Transverse colon (tissue), 4 donors: Measurements from ENCODE around the gene IQCM. TPM values are rescaled to one million over a fixed set of nuclear protein-coding genes. Genes with fewer than 3 reads are reported as not detected.

ENCODE experiments used
- DNase-seq: peaks from one replicate; pipeline ENCODE4 v3.0.0-alpha.2; 2019
- H3K27ac ChIP-seq, 4 donors: fragments of 200-600 bp; sonication (generic); 2 replicates each; pipeline ENCODE4 v1.5.1; 2016 to 2018; ENCODE audit warnings: inconsistent platforms in 4 of 4
- H3K27me3 ChIP-seq: fragments of 200-600 bp; sonication (generic); 2 replicates; pipeline ENCODE4 v1.5.1; 2017; ENCODE audit warnings: inconsistent platforms
- H3K36me3 ChIP-seq, 4 donors: fragments of 200-600 bp; sonication (generic); 2 replicates each; pipeline ENCODE4 v1.5.1; 2017 to 2019; ENCODE audit warnings: inconsistent platforms in 4 of 4
- H3K4me1 ChIP-seq, 4 donors: fragments of 200-600 bp; sonication (generic); 2 replicates each; pipeline ENCODE4 v1.5.1; 2017 to 2020; ENCODE audit warnings: inconsistent platforms in 4 of 4
- H3K4me3 ChIP-seq, 4 donors: fragments of 200-600 bp; sonication (generic); 1 replicate in 1 of 4; 2 replicates in 3 of 4; pipeline versions ENCODE4 v1.5.1 to v1.6.1; 2017 to 2019; ENCODE audit warnings: inconsistent platforms in 4 of 4
- H3K9me3 ChIP-seq, 2 donors: fragments of 200-600 bp; sonication (generic); 2 replicates each; pipeline ENCODE4 v1.5.1; 2017 to 2019; ENCODE audit warnings: inconsistent platforms in 2 of 2
- EP300 ChIP-seq: sonication (generic); formaldehyde crosslinking; IDR thresholded peaks from one replicate; pipeline ENCODE4 v1.6.1; 2017; ENCODE audit warnings: antibody characterized with exemption, low read depth
- POLR2A ChIP-seq: fragments of 450-650 bp; IDR thresholded peaks from one replicate; pipeline ENCODE4 v1.6.1; 2016; ENCODE audit warnings: antibody characterized with exemption, mild to moderate bottlenecking, moderate library complexity
- POLR2AphosphoS5 ChIP-seq, 3 donors: sonication (generic); formaldehyde crosslinking; IDR thresholded peaks; one replicate each; pipeline ENCODE4 v1.6.1; 2016; ENCODE audit warnings: antibody characterized with exemption in 3 of 3
- WGBS, 2 donors: methylation state at CpG; one replicate each; pipeline ENCODE4 v1.1.5; 2018; ENCODE audit warnings: low coverage in 1 of 2; 5-methylcytosine and 5-hydroxymethylcytosine counted together
- in situ Hi-C, 4 donors: fragments of 200-750 bp; cut with MboI; loops; one replicate each; pipeline versions ENCODE4 v1.15.0 to v1.15.1; 2017; ENCODE audit warnings: low sequenced_read_pairs in 3 of 4, low pct_ligation_motif_present in 1 of 4, low pct_unique_long_range_greater_than_20kb in 1 of 4
- intact Hi-C: fragments of 100-400 bp; cut with DNase I; formaldehyde crosslinking; loops from one replicate; pipeline ENCODE4 v1.15.1; 2023; ENCODE audit warnings: low total_unique reads
- total RNA-seq, 4 donors: library from RNA; depleted of rRNA; stranded (reverse); fragments of >200 nt; gene quantifications; one replicate each; pipeline ENCODE4 v1.1.0, GENCODE V29; 2016
- TF ChIP-seq, protein P1 (sequence below), 5 experiments: fragments of 200-600 bp in 3 of 5; fragments of 450-650 bp in 2 of 5; sonication (generic) in 3 of 5; IDR thresholded peaks; 1 replicate in 2 of 5; 2 replicates in 3 of 5; pipeline ENCODE4 v1.5.1; 2016 to 2017; ENCODE audit warnings: antibody characterized with exemption in 5 of 5, inconsistent platforms in 3 of 5, mild to moderate bottlenecking in 2 of 5, moderate library complexity in 1 of 5

Gene IQCM
- total RNA-seq, 4 donors from 2014 or later = 4.0 to 8.6 (median 8.5) TPM

DNA sequence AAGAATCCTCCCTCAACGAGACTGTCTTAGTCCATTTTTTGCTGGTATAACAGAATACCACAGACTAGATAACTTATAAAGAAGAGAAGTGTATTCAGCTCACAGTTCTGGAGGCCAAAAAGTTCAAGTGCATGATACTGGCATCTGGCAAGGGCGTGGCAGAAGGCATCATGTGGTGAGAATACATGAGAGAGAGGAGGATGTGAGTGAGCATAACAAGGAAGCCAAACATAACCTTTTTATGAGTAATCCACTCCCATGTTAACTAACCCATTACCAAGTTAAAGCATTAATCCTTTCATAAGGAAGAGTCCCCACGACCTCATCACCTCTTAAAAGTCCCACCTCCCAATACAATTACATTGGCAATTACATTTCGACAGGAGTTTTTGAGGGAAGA, 504.6 kb downstream of the IQCM start:
- Histone ChIP-seq H3K36me3 (no peaks in the 10 kb centered on the region), H3K27ac (no peak overlapping the region), H3K4me3 (no peak overlapping the region), H3K9me3 (no peaks in the 10 kb centered on the region), H3K27me3 (no peaks in the 10 kb centered on the region), H3K4me1 (no peaks in the 10 kb centered on the region)
- no peak for DNase-seq
- TF ChIP-seq POLR2AphosphoS5 (IDR thresholded peaks at IDR 0.05) = no peak
- no peak for TF ChIP-seq EP300
- no peak for TF ChIP-seq POLR2A
- TF ChIP-seq, protein P1, sequence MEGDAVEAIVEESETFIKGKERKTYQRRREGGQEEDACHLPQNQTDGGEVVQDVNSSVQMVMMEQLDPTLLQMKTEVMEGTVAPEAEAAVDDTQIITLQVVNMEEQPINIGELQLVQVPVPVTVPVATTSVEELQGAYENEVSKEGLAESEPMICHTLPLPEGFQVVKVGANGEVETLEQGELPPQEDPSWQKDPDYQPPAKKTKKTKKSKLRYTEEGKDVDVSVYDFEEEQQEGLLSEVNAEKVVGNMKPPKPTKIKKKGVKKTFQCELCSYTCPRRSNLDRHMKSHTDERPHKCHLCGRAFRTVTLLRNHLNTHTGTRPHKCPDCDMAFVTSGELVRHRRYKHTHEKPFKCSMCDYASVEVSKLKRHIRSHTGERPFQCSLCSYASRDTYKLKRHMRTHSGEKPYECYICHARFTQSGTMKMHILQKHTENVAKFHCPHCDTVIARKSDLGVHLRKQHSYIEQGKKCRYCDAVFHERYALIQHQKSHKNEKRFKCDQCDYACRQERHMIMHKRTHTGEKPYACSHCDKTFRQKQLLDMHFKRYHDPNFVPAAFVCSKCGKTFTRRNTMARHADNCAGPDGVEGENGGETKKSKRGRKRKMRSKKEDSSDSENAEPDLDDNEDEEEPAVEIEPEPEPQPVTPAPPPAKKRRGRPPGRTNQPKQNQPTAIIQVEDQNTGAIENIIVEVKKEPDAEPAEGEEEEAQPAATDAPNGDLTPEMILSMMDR (IDR thresholded peaks at IDR 0.05) = no peak
- in situ Hi-C loops = no loop called here
- intact Hi-C loops = no loop called here
- 64 to 74% methylated on average over 4 of the region's 4 CpGs for WGBS, 2 donors

DNA sequence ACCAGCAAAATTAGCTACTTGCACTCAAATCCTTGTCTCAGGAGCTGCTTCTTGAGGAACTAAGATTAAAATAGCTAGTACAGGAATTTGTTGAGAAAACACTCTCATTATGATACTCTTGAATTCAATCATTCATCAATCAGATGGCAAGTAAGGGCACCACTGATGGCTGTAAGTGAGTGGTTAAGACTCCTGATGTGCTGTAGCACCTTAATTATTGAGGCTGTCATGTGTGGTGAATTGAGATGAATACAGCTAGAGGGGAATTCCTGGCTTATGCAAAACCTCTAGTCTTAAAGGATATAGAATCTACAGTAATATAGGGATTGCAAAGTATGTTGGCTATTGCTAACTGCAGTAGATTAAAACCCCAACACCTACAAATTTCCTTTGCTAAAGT, 509.1 kb downstream of the IQCM start:
- no peak for TF ChIP-seq POLR2AphosphoS5 (IDR thresholded peaks at IDR 0.05)
- TF ChIP-seq POLR2A = no peak
- no peak for TF ChIP-seq EP300
- TF ChIP-seq, protein P1 (IDR thresholded peaks at IDR 0.05) = no peak
- Histone ChIP-seq H3K27ac (no peak overlapping the region), H3K9me3 (no peaks in the 10 kb centered on the region), H3K36me3 (no peaks in the 10 kb centered on the region), H3K27me3 (no peaks in the 10 kb centered on the region), H3K4me1 (no peaks in the 10 kb centered on the region), H3K4me3 (no peak overlapping the region)
- no peak for DNase-seq
- in situ Hi-C loops = no loop called here
- intact Hi-C loops = no loop called here
